IPS DF 4.7 (cell line): Measurements from ENCODE around the gene HTR1D.
"Not testable (repeated sequence)": the region's sequence is repeated elsewhere in the genome, so short reads cannot be mapped to it uniquely, and the experiment has no call there.

ENCODE experiments used
- DNase-seq: peaks from one replicate; pipeline ENCODE4 v3.0.0-alpha.2; 2013; ENCODE audit warnings: low spot score; ENCODE audit errors: extremely low read depth

The HTR1D gene

GRCh38 chr1:23216771-23217420 lies 406 bp downstream of the HTR1D start:
- no peak for DNase-seq

GRCh38 chr1:23215751-23216449 lies 1.4 kb downstream of the HTR1D start:
- DNase-seq: no peak

- DNase-seq: no peak
Measured at GRCh38 chr1:23215291-23215690, 2.0 kb downstream of the HTR1D start.

GRCh38 chr1:23214640-23215039 lies 2.7 kb downstream of the HTR1D start:
- DNase-seq: no peak

GRCh38 chr1:23211955-23212354 lies 5.3 kb downstream of the HTR1D start:
- no peak for DNase-seq

- DNase-seq: no peak
Measured at GRCh38 chr1:23210963-23211362, 6.3 kb downstream of the HTR1D start.

GRCh38 chr1:23210351-23210785 lies 6.9 kb downstream of the HTR1D start:
- DNase-seq: no peak

GRCh38 chr1:23209770-23210169 lies 7.5 kb downstream of the HTR1D start:
- DNase-seq: no peak

GRCh38 chr1:23208527-23208926 lies 8.8 kb downstream of the HTR1D start:
- DNase-seq: no peak

GRCh38 chr1:23207733-23208132 lies 9.6 kb downstream of the HTR1D start:
- DNase-seq: not testable (repeated sequence)

- DNase-seq: no peak
Measured at GRCh38 chr1:23202263-23202749, 15.0 kb downstream of the HTR1D start.

GRCh38 chr1:23200883-23201282 lies 16.4 kb downstream of the HTR1D start:
- DNase-seq: no peak

- no peak for DNase-seq
Measured at GRCh38 chr1:23198373-23198772, 18.9 kb downstream of the HTR1D start.

- no peak for DNase-seq
Measured at GRCh38 chr1:23196627-23197328, 20.5 kb downstream of the HTR1D start.

GRCh38 chr1:23194119-23194984 lies 22.9 kb downstream of the HTR1D start:
- DNase-seq: no peak

- no peak for DNase-seq
Measured at GRCh38 chr1:23193391-23194118, 23.7 kb downstream of the HTR1D start.

GRCh38 chr1:23191199-23191598 lies 26.1 kb downstream of the HTR1D start:
- no peak for DNase-seq

- not testable (repeated sequence) for DNase-seq
Measured at GRCh38 chr1:23188936-23189452, 28.3 kb downstream of the HTR1D start.

GRCh38 chr1:23188434-23188884 lies 28.8 kb downstream of the HTR1D start:
- no peak for DNase-seq

- no peak for DNase-seq
Measured at GRCh38 chr1:23187637-23188036, 29.7 kb downstream of the HTR1D start.
